CD4-positive, alpha-beta T cell treated with Interleukin-4 for 4 hours (primary cell): ENCODE measurements around the gene FBXL12.
"Not testable (repeated sequence)": the region's sequence is repeated elsewhere in the genome, so short reads cannot be mapped to it uniquely, and the experiment has no call there.

Experiments
- DNase-seq: peaks from one replicate; pipeline ENCODE4 v3.0.0-alpha.2; 2020

FBXL12 gene

DNA sequence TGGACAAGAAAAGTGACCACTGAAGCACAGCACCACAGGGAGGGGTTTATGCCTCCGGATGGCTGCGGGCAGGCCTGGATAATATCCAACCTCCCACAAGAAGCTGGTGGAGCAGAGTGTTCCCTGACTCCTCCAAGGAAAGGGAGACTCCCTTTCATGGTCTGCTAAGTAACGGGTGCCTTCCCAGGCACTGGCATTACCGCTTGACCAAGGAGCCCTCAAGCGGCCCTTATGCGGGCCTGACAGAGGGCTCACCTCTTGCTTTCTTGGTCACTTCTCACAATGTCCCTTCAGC lies 27.9 kb downstream of the FBXL12 start:
- DNase-seq: not testable (repeated sequence)

DNA sequence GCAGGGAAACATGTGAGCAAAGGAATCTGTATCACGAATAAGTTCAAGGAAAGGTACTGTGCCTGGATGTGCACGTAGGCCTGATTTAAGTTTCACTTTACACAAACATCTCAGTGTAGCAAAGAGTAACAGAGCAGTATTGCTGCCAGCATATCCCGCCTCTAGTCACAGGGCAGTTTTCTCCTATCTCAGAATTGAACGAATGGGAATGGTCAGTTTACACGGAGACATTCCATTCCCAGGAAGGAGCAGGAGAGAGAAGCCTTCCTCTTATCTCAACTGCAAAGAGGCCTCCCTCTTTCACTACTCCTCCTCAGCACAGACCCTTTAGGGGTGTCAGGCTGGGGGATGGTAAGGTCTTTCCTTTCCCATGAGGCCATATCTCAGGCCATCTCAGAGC lies 29.3 kb downstream of the FBXL12 start:
- DNase-seq: not testable (repeated sequence)

GRCh38 chr19:9789066-9789465 lies 29.8 kb downstream of the FBXL12 start:
- DNase-seq: no peak

DNA sequence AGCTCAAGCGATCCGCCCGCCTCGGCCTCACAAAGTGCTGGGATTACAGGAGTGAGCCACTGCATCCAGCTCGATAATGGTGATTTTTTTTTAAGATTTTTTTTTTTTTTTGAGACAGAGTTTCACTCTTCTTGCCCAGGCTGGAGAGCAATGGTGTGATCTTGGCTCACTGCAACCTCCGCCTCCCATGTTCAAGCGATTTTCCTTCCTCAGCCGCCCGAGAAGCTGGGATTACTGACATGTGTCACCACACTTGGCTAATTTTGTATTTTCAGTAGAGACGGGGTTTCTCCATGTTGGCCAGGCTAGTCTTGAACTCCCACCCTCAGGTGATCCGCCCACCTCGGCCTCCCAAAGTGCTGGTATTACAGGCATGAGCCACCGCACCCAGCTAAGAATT lies 30.3 kb downstream of the FBXL12 start:
- DNase-seq: not testable (repeated sequence)

DNA sequence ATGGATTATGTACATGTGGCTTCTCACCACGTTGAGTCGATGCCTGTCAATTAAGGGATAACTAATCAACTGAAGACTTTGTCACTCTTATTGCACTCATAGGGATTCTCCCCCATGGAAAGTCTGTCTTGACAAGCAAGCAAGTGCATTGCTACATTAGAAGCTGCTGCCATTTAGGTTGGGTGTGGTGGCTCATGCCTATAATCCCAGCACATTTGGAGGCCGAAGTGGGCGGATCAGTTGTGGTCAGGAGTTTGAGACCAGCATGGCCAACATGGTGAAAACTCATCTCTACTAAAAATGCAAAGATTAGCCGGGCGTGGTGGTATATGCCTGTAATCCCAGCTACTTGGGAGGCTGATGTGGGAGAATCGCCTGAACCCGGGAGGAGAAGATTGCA lies 32.1 kb downstream of the FBXL12 start:
- no peak for DNase-seq

- no peak for DNase-seq
Measured at GRCh38 chr19:9786342-9786741, 32.5 kb downstream of the FBXL12 start.

GRCh38 chr19:9785367-9786331 lies 33.2 kb downstream of the FBXL12 start:
- peak; percentile 93 for DNase-seq

DNA sequence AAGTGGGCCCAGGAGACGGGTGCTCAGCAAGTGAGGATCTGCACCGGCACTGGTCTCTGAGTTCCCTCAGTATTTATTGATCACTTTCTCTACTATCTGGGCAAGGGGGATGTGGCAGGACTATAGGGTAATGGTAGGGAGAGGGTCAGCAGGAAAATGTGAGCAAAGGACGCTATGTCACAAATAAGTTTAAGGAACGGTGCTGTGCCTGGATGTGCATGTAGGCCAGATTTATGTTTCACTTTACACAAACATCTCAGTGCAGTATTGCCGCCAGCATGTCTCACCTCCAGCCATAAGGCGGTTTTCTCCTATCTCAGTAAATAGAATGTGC lies 34.7 kb downstream of the FBXL12 start:
- not testable (repeated sequence) for DNase-seq

DNA sequence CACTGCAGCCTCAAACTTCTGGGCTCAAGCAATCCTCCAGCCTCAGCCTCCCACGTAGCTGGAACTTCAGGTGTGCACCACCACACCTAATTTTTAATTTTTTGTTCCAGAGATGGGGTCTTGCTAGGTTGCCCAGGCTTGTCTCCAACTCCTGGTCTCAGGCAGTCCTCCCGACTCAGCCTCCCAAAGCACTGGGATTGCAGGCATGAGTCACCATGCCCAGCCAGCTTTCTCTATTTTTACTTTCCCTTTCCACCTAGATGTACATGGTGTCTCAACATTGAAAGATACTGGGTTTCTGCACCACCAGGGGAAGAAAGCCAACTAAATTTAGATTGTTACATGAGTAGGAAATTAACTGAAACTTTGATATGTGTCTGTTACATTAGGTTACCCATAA lies 36.5 kb downstream of the FBXL12 start:
- no peak for DNase-seq

DNA sequence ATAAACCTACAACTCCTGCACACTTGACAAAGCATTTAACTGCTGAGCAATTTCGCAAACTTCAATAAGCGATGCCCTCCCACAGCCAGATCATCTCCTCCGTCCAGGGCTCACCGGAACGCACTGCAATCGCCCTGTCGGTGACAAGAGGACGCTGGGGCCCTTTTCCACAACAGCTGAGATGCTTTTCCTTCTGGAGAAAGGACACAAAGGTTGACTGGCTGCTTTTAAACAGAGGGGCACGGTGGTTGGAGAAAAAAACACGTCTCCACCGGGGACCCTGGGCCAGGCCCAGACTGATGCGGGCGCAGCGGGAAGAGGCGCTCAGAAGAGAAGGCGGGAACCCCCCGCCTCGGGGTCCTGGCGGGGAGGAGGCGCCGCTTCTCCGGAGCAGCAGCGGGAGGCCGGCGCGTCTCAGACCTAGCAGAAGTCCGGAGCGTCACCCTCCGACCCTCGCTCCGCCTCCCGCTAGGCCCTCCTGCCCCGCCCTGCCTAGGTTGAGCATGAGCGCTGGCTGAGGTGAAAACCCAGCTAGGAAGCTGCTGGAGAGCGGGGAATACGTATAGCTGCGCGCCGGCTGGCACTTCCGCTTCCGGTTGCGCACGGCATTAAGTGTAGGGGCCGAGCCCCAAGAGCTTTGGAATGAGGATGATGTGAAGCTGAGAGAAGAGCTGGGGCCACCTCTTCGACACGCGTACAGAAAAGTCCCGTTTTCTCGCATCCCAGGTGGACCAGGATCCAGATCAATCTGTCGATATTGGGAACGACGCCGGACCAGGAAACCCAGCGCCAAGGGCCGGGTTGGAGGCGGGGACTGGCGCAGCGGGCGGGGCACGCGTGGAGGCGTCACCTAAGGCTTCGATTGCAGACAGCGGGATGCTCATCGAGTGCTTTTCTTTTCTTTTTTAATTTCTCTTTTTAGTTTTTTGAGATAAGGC lies 50.4 kb downstream of the FBXL12 start, which contains the start of gene ZNF846:
ZNF846 (minus strand) TSS at position 564 of the 938 bp plus-strand sequence. CDS start 3,788 bp downstream, outside the sequence.
- DNase-seq: peak; percentile 93
